ENCODE measurements around the gene MDC1.

MDC1 gene

DNA sequence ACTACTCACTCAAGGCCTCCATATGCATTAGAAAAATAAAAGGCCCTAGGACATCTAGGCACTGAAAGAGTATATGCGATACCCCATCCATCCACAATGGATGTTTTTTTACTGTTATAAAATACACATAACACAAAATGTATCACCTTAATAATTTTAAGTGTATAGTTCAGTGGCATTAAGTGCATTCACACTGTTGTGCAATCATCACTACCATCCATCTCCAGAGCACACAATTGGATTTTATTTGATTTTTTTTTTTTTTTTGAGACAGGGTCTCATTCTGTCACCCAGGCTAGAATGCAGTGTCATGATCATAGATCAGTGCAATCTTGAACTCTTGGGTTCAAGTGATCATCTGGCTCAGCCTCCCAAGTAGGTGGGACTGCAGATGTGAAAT is 2.8 kb downstream of the MDC1 start:
- no peaks in the 10 kb centered on the region for H3K4me1 ChIP-seq (ENCODE audit: insufficient read depth, insufficient read length)
- no peaks in the 10 kb centered on the region for H3K27me3 ChIP-seq (ENCODE audit: insufficient read depth, insufficient read length)
- no peak overlapping the region for H3K9ac ChIP-seq (ENCODE audit: insufficient read length, low read depth)
- peaks cover 58% of the 10 kb centered on the region for H3K36me3 ChIP-seq (ENCODE audit: insufficient read depth, insufficient read length, low read length)
- no peak overlapping the region for H3K4me3 ChIP-seq (ENCODE audit: insufficient read length, low read depth)
- no peak for DNase-seq (ENCODE audit: low read depth, low spot score)
- TF ChIP-seq YY1 (IDR thresholded peaks at IDR 0.05; ENCODE audit: insufficient read depth, insufficient read length) (no peak), ZNF274 (IDR thresholded peaks at IDR 0.05; ENCODE audit: low read depth, low read length) (no peak), SUZ12 (IDR thresholded peaks at IDR 0.05; ENCODE audit: extremely low read depth, insufficient read depth, insufficient read length) (no peak)
- H3K9me3 ChIP-seq (ENCODE audit: insufficient read depth, low read length) = no peaks in the 10 kb centered on the region

DNA sequence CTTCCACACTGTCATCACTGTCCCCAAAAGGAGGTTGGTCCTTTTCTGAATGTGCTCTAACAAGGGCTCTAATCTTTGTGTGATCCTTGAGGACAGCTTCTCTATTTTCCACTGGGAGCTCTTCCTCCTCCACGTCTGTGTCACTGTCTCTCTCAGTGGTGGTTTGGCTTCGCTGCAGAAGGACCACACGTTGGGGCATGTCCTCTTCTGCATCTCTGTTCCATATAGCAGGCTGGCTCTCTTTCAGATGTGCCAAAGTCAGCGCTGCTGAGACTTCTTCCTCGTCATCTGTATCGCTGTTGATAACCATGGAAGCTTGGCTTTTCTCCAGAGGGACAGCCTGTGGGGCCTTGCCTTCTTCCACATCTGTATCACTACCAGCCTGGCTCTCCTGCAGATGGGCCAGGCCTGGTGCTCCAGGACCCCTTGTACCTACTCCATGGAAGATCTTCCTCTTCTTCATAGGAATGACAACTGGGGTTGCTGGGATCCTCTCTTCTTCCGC is 4.6 kb downstream of the MDC1 start:
- H3K4me3 ChIP-seq (ENCODE audit: insufficient read length, low read depth) = no peak overlapping the region
- H3K4me1 ChIP-seq (ENCODE audit: insufficient read depth, insufficient read length) = peaks cover 3% of the 10 kb centered on the region
- peaks cover 74% of the 10 kb centered on the region for H3K36me3 ChIP-seq (ENCODE audit: insufficient read depth, insufficient read length, low read length)
- no peak for TF ChIP-seq SUZ12 (IDR thresholded peaks at IDR 0.05; ENCODE audit: extremely low read depth, insufficient read depth, insufficient read length)
- no peak for TF ChIP-seq YY1 (IDR thresholded peaks at IDR 0.05; ENCODE audit: insufficient read depth, insufficient read length)
- TF ChIP-seq ZNF274 (IDR thresholded peaks at IDR 0.05; ENCODE audit: low read depth, low read length) = no peak
- no peak for DNase-seq (ENCODE audit: low read depth, low spot score)
- H3K9me3 ChIP-seq (ENCODE audit: insufficient read depth, low read length) = no peaks in the 10 kb centered on the region
- H3K27me3 ChIP-seq (ENCODE audit: insufficient read depth, insufficient read length) = no peaks in the 10 kb centered on the region
- no peak overlapping the region for H3K9ac ChIP-seq (ENCODE audit: insufficient read length, low read depth)

DNA sequence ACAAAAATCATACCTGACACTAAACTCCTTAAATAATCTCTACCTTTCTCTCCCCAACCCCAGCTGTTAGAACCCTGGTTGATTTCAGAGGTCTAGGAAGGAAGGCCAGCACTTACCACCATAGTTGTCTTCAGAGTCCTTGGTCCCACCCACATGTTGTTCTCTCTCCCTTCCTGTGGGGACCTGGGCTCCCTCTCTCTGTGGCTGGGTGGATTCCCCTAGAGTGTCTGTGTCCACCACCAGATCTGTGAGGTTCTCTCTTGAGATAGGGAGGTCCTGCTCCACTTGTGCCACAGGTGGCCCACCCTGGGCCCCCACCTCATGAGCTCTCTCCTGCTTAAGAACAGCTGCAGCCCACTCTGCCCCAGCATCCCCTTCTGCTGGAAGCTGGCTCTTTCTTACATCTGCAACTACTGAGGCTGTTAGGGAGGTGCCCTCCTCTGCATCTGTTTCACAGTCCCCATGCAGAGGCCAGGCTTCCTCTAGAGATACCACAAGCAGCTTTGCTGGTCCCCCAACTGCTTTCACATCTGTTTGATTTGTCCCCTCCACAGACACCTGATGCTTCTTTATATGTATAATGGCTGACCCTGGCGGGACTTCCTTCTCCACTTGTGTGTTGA is 5.2 kb downstream of the MDC1 start:
- Histone ChIP-seq H3K9me3 (ENCODE audit: insufficient read depth, low read length) (no peaks in the 10 kb centered on the region), H3K27me3 (ENCODE audit: insufficient read depth, insufficient read length) (no peaks in the 10 kb centered on the region), H3K9ac (ENCODE audit: insufficient read length, low read depth) (no peak overlapping the region), H3K4me1 (ENCODE audit: insufficient read depth, insufficient read length) (peaks cover 3% of the 10 kb centered on the region), H3K36me3 (ENCODE audit: insufficient read depth, insufficient read length, low read length) (peaks cover 81% of the 10 kb centered on the region), H3K4me3 (ENCODE audit: insufficient read length, low read depth) (no peak overlapping the region)
- TF ChIP-seq SUZ12 (IDR thresholded peaks at IDR 0.05; ENCODE audit: extremely low read depth, insufficient read depth, insufficient read length) (no peak), ZNF274 (IDR thresholded peaks at IDR 0.05; ENCODE audit: low read depth, low read length) (no peak), YY1 (IDR thresholded peaks at IDR 0.05; ENCODE audit: insufficient read depth, insufficient read length) (no peak)
- no peak for DNase-seq (ENCODE audit: low read depth, low spot score)

DNA sequence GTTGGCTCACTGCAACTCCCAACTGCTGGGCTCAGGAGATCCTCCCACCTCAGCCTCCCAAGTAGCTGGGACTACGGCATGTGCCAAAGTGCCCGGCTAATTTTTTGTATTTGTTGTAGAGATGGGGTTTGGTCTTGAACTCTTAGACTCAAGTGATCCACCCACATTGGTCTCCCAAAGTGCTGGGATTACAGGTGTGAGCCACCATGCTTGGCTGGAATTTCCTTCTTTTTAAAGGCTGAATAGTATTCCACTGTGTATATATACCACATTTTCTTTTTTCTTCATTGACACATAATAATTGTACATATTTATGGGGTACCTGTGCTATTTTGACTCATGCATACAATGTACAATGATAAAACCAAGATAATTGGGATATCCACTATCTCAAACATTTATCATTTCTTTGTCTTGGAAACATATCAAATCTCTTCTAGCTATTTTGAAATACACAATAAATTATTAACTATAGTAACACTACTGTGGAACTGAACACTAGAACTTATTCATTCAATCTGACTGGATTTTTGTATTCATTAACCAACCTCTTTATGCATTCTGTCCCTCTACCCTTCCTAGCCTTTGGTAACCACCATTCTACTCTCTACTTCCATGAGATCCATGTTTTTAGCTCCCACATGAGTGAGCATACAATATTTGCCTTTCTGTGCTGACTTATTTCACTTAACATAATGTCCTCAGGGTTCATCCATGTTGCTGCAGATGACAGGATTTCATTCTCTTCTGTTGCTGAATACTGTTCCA is 7.8 kb downstream of the MDC1 start:
- peaks cover 91% of the 10 kb centered on the region for H3K36me3 ChIP-seq (ENCODE audit: insufficient read depth, insufficient read length, low read length)
- DNase-seq (ENCODE audit: low read depth, low spot score) = no peak
- H3K4me3 ChIP-seq (ENCODE audit: insufficient read length, low read depth) = no peak overlapping the region
- peaks cover 3% of the 10 kb centered on the region for H3K4me1 ChIP-seq (ENCODE audit: insufficient read depth, insufficient read length)
- no peaks in the 10 kb centered on the region for H3K9me3 ChIP-seq (ENCODE audit: insufficient read depth, low read length)
- no peaks in the 10 kb centered on the region for H3K27me3 ChIP-seq (ENCODE audit: insufficient read depth, insufficient read length)
- no peak overlapping the region for H3K9ac ChIP-seq (ENCODE audit: insufficient read length, low read depth)
- no peak for TF ChIP-seq SUZ12 (IDR thresholded peaks at IDR 0.05; ENCODE audit: extremely low read depth, insufficient read depth, insufficient read length)
- no peak for TF ChIP-seq ZNF274 (IDR thresholded peaks at IDR 0.05; ENCODE audit: low read depth, low read length)
- no peak for TF ChIP-seq YY1 (IDR thresholded peaks at IDR 0.05; ENCODE audit: insufficient read depth, insufficient read length)

DNA sequence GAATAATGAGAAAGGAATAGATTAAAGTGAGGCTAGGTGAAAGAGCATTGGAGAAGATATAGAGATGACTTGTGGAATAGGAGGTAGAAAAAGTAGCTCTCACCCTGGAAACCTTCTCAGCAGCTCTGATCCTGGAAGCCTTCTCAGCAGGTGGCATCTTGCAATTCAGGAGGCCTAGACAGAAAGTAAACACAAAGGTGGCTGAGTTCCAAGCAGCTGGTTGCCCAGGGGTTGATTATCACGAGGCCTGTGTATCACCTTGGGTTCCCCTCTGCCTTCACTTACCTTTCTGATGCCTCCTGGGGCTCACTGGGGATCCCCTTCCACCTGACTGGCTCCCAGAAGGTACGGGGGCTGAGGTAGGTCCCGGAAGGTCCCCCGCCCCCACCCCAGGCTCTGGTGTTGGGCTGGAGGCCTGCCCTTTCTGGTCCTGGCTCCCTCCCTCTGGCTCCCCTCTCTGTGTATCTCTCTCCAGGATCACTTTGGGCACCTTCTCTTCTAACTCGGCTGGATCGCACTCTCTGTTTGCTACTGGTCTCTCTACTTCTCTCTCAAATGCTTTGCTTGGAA is 9.7 kb downstream of the MDC1 start:
- Histone ChIP-seq H3K4me1 (ENCODE audit: insufficient read depth, insufficient read length) (peaks cover 3% of the 10 kb centered on the region), H3K27me3 (ENCODE audit: insufficient read depth, insufficient read length) (no peaks in the 10 kb centered on the region), H3K36me3 (ENCODE audit: insufficient read depth, insufficient read length, low read length) (peaks cover 91% of the 10 kb centered on the region)

DNA sequence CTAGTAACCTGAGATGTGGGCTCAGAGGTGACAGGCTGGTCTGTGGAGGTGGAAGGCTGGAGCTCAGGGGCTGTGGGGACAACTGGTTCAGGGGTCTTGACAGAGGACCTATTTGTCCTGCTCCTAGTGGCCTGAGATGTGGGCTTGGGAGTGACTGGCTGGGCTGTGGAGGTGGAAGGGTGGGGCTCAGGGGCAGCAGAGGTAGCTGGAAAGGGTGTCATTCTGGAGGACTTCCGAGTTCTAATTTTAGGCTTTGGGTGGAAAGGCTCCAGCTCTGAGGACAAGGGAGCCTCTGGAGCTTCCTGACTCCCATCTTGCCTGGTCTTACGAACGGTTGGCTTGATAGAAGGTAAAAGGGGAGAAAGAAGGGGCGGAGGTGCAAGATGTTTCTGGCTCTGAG is 11.5 kb downstream of the MDC1 start:
- TF ChIP-seq YY1 (IDR thresholded peaks at IDR 0.05; ENCODE audit: insufficient read depth, insufficient read length) (no peak), SUZ12 (IDR thresholded peaks at IDR 0.05; ENCODE audit: extremely low read depth, insufficient read depth, insufficient read length) (no peak), ZNF274 (IDR thresholded peaks at IDR 0.05; ENCODE audit: low read depth, low read length) (no peak)
- peaks cover 3% of the 10 kb centered on the region for H3K4me1 ChIP-seq (ENCODE audit: insufficient read depth, insufficient read length)
- peaks cover 82% of the 10 kb centered on the region for H3K36me3 ChIP-seq (ENCODE audit: insufficient read depth, insufficient read length, low read length)
- H3K9ac ChIP-seq (ENCODE audit: insufficient read length, low read depth) = no peak overlapping the region
- no peaks in the 10 kb centered on the region for H3K9me3 ChIP-seq (ENCODE audit: insufficient read depth, low read length)
- H3K27me3 ChIP-seq (ENCODE audit: insufficient read depth, insufficient read length) = no peaks in the 10 kb centered on the region
- no peak overlapping the region for H3K4me3 ChIP-seq (ENCODE audit: insufficient read length, low read depth)
- DNase-seq (ENCODE audit: low read depth, low spot score) = no peak

More for the DNA sequence above, 9.7 kb downstream of the MDC1 start:
- Histone ChIP-seq H3K9ac (ENCODE audit: insufficient read length, low read depth) (no peak overlapping the region), H3K9me3 (ENCODE audit: insufficient read depth, low read length) (no peaks in the 10 kb centered on the region), H3K4me3 (ENCODE audit: insufficient read length, low read depth) (no peak overlapping the region)
- DNase-seq (ENCODE audit: low read depth, low spot score) = no peak
- TF ChIP-seq SUZ12 (IDR thresholded peaks at IDR 0.05; ENCODE audit: extremely low read depth, insufficient read depth, insufficient read length) (no peak), YY1 (IDR thresholded peaks at IDR 0.05; ENCODE audit: insufficient read depth, insufficient read length) (no peak), ZNF274 (IDR thresholded peaks at IDR 0.05; ENCODE audit: low read depth, low read length) (no peak)

DNA sequence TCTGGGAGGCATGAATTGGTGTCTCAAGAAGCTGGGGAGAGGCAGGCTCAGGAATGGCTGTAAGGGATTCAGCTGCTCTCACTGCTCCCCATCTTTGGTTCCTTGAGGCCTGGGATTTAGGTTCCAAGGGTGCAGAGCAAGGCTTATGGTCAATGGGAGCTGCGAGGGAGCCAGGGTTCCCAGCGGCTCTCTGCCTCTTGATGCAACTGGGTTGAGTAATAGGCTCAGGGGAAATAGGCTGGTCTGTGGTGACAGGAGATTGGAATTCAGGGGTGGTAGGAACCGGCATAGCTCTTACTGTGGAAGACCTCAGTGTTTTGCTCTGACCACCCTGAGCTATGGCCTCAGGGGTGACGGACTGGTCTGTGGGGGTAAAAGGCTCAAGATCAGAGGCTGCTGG is 13.3 kb downstream of the MDC1 start:
- Histone ChIP-seq H3K36me3 (ENCODE audit: insufficient read depth, insufficient read length, low read length) (peaks cover 81% of the 10 kb centered on the region), H3K4me1 (ENCODE audit: insufficient read depth, insufficient read length) (peaks cover 3% of the 10 kb centered on the region), H3K9ac (ENCODE audit: insufficient read length, low read depth) (no peak overlapping the region), H3K9me3 (ENCODE audit: insufficient read depth, low read length) (no peaks in the 10 kb centered on the region), H3K4me3 (ENCODE audit: insufficient read length, low read depth) (no peak overlapping the region), H3K27me3 (ENCODE audit: insufficient read depth, insufficient read length) (no peaks in the 10 kb centered on the region)
- TF ChIP-seq ZNF274 (IDR thresholded peaks at IDR 0.05; ENCODE audit: low read depth, low read length) (no peak), SUZ12 (IDR thresholded peaks at IDR 0.05; ENCODE audit: extremely low read depth, insufficient read depth, insufficient read length) (no peak), YY1 (IDR thresholded peaks at IDR 0.05; ENCODE audit: insufficient read depth, insufficient read length) (no peak)
- DNase-seq (ENCODE audit: low read depth, low spot score) = no peak

Data from NT2/D1 (cell line).